GM12891 (cell line): ENCODE results near the gene MARK3.

ENCODE experiments used
- DNase-seq: peaks from one replicate; pipeline ENCODE4 v3.0.0; 2011; ENCODE audit warnings: low spot score; ENCODE audit not compliant: insufficient read length
- FAIRE-seq: peaks from 2 replicates; lab custom pipeline; 2011; peaks lifted over from hg19 to GRCh38; lab: Jason Lieb, UNC
- PAX5 ChIP-seq: IDR thresholded peaks from 2 replicates; pipeline ENCODE4 v1.6.1; 2011; ENCODE audit warnings: low read length, moderate library complexity, mild to moderate bottlenecking; ENCODE audit not compliant: insufficient read depth, severe bottlenecking
- POLR2A ChIP-seq: IDR thresholded peaks from 2 replicates; pipeline ENCODE4 v1.6.1; 2011; ENCODE audit warnings: low read depth, low read length, control low read depth
- POLR2AphosphoS5 ChIP-seq: IDR thresholded peaks from 2 replicates; pipeline ENCODE4 v1.6.1; 2011; ENCODE audit warnings: low read depth, low read length, control low read depth
- POU2F2 ChIP-seq: IDR thresholded peaks from 2 replicates; pipeline ENCODE4 v1.6.1; 2011; ENCODE audit warnings: low read depth, mild to moderate bottlenecking, control low read depth, low read length, moderate library complexity
- SPI1 ChIP-seq: IDR thresholded peaks from 2 replicates; pipeline ENCODE4 v1.6.1; 2011; ENCODE audit warnings: low read depth, low read length, control low read depth
- TAF1 ChIP-seq: IDR thresholded peaks from 2 replicates; pipeline ENCODE4 v1.6.1; 2011; ENCODE audit warnings: low read depth, low read length, control low read depth

MARK3 gene

DNA sequence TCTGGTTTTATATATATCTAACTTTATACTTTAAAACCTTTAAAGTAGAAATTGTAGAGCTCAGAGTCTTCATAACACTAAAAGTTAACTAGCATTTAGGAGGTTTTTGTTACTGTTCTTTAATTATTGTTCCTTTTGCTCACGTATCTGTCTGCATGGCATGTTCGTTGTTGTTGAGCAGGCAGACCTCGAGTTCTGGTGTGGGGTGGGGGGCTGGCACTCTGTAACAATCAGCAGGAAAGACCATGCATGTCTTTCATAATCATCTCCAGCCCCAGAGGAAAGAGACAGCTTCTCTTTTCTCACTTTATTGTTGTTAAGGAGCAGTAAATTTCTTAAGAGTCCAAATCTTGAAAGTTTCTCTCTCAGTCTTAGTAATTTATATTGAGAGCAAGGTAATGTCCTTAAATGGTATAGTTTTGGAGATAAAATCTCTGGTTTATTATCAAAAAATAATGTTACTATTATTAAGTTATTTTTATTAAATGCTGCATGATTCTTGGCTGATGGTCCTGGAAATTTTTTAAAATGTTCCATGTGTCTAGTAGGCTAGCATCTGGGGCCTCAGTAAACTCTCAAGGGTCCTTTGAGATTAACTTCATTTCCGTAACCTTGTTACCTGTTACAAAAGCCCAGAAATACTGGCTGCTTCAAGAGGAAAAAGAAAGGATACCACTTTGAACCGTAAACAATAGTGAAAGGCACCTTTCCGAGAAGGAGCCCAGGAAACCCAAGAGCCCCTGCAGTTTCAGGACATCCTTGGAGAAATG lies 107.1 kb downstream of the MARK3 start:
- DNase-seq (no peak), FAIRE-seq (no peak)
- TF ChIP-seq POLR2A (no peak), SPI1 (no peak), PAX5 (no peak), POLR2AphosphoS5 (no peak), TAF1 (no peak), POU2F2 (no peak)

DNA sequence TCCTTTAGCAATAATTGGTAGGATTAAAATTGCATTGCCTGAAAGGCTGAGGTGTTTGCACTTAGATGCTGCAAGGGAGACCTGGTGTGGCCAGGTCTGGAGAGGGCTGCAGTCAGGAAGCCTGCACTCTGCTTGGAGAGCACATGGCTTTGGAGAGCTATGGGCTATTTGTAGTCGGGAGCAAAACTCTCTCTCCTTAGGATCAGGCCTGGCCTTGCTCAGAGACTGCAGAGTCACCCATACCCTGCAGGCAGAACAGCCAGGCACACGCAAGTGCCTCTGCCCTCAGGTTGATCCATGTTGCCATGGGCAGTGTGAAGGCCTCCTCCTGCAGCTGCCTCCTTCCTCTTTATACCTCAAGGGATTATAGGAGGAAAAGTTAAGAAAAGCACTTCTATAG lies 110.6 kb downstream of the MARK3 start:
- DNase-seq, result no peak
- no peak for TF ChIP-seq SPI1
- no peak for TF ChIP-seq TAF1
- TF ChIP-seq POLR2A, result no peak
- TF ChIP-seq POU2F2, result no peak
- TF ChIP-seq PAX5, result no peak
- TF ChIP-seq POLR2AphosphoS5, result no peak
- FAIRE-seq, result no peak

DNA sequence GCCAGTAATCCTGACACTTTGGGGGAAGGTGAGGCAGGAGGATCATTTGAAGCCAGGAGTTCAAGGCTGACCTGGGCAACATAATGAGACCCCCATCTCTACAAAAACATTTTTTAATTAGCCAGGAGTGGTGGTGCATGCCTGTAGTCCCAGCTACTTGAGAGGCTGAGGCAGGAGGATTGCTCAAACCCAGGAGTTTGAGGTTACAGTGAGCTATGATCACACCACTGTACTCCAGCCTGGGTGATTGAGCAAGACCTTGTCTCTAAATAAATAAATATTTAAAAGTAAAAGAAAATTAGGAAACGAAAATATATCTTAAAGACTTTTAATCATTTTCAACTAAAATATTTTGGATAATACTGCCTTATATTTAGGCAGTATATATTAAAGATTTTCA lies 111.6 kb downstream of the MARK3 start:
- DNase-seq, result no peak
- TF ChIP-seq SPI1 (no peak), POLR2AphosphoS5 (no peak), POU2F2 (no peak)
- no peak for FAIRE-seq

DNA sequence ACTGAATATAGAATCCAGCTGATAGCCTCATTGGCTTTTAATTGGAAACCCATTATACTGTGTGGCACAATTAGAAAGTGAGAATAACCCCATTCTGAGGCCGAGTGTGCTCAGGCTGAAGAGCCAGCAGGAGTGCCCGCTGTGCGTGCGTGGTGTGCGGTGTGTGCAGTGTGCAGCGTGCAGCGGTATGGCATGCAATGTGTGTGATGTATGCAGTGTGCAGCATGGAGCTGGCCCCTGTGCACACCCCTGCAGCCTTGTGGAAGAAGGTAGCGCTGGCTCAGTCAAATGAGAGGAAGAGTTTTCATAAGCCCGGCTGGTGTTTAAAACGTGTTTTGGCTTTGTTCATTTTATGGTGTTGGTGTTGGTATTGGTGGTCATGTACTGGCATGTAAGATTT lies 114.5 kb downstream of the MARK3 start:
- no peak for FAIRE-seq
- no peak for DNase-seq

DNA sequence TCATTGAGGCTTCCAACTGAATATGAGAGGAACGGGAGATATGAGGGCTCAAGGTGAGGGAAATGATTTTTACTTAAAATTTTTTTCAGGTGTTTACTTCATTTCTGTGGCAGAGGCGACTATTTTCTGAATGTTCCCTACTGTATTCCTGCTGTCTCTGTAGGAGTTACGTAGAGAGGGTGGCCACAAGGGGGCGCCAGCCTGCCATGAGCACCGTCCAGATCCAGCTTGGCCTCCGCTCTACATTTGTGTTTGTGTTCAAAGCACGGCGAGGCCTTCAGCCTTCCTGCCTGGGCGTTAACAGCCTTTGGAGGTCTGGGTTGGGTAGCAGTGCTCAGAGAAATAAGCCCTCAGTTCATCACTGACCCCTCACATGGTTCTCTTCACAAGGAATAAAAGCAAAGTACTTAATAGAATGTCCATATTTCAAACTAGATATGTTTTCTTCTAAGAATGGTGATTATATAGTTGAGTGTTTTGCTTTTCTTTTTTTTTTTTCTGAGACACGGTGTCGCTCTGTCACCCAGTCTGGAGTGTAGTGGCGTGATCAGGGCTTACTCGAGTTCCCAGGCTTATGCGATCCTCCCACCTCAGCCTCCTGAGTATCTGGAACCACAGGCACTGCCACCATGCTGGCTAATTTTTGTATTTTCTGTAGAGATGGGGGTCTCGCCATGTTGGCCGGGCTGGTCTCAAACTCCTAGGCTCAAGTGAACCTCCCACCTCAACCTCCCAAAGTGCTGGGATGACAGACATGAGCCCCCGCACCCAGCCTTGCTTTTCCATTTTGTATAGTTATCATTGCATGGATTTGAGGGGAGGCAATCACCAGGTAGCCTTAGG lies 115.2 kb downstream of the MARK3 start:
- FAIRE-seq (peak; percentile 84), DNase-seq (no peak)
- TF ChIP-seq SPI1 (no peak), POU2F2 (no peak), POLR2AphosphoS5 (no peak), PAX5 (no peak), POLR2A (no peak), TAF1 (no peak)

More for the DNA sequence above, 114.5 kb downstream of the MARK3 start:
- TF ChIP-seq POLR2A (no peak), PAX5 (no peak), POU2F2 (no peak), POLR2AphosphoS5 (no peak), SPI1 (no peak), TAF1 (no peak)

DNA sequence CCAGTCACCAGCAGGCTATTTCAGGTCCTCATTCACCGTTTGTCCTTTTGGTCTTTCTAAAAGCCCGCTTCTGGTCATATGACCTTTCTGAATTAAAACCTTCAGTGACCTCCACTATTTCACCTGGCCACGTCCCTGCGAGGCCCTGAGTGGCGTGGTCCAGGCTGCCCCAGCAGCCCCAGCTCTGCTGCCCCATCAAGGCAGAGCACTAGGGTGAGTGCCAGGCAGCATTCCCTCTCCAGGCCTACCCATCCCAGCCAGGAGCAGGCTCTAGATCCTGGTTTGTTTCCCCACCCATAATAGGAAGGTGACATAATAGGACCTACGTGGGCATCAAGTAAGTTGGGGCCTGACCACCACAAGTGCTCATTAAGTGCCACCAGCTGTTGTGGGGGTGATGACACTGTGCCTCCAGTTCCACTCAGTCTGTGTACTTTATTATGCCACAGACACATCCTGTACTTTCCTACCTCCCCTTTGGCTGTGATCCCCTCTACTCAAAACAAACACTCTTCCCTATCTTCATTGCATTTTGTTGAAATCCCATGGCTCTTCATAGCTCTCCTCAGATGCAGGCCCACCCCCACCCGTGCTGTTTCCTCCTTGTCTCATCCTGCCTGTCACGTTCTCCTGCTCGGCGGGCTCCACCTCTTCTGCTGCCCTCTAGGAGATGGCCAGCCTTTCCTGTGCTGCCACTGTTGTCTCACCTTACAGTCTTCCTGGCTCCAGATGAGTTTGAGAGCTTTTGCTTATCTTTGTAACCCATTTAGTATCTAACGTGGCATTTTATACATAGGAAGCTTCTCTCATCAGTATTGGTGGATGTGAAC lies 116.0 kb downstream of the MARK3 start:
- DNase-seq (no peak), FAIRE-seq (peak; percentile 51)
- TF ChIP-seq POLR2A, result no peak
- TF ChIP-seq SPI1, result no peak
- TF ChIP-seq TAF1, result no peak
- TF ChIP-seq POLR2AphosphoS5, result no peak

DNA sequence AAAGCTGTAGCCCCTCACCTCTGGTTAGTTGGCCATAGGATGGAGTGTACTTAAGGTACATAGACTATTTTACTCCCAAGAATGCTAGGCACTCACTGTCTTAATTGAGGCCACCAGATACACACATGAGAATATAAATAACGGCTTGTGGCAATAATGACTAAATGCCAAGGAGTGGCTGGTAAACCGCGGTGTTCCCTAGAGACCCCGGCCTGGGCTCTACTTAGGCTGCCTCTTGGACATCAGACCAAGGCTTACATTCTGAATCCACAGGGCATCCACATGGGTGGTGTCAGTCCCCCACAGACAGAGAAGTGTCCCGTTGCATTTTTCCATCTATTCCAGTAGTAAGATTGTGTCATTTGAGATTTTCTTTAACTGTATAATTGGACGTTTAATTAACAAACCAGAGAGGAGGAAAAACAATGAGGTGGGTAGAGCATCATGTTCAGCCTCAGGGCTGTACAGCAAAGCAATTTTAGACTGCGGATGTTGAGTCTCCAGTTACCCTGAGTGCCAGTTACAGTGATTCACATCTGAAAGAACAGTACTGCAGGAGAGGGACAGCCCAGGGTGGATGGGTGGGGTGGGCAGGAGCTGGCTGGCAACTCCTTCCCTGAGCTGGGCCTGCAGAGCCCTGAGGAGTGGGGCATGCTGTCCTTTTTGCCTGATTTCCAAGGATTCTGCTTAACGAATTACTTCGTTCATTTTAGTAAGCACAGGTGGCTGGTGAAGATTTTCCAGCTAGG lies 116.9 kb downstream of the MARK3 start:
- no peak for DNase-seq
- TF ChIP-seq SPI1 (no peak), TAF1 (no peak), POLR2A (no peak), POU2F2 (no peak)
- FAIRE-seq, result no peak

DNA sequence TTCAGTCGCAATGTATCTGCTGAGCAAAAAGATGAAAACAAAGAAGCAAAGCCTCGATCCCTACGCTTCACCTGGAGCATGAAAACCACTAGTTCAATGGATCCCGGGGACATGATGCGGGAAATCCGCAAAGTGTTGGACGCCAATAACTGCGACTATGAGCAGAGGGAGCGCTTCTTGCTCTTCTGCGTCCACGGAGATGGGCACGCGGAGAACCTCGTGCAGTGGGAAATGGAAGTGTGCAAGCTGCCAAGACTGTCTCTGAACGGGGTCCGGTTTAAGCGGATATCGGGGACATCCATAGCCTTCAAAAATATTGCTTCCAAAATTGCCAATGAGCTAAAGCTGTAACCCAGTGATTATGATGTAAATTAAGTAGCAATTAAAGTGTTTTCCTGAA lies 117.7 kb downstream of the MARK3 start:
- DNase-seq, result no peak
- TF ChIP-seq POLR2A, result no peak
- TF ChIP-seq POU2F2, result no peak
- no peak for TF ChIP-seq TAF1
- no peak for TF ChIP-seq PAX5
- no peak for TF ChIP-seq SPI1
- no peak for TF ChIP-seq POLR2AphosphoS5
- no peak for FAIRE-seq

DNA sequence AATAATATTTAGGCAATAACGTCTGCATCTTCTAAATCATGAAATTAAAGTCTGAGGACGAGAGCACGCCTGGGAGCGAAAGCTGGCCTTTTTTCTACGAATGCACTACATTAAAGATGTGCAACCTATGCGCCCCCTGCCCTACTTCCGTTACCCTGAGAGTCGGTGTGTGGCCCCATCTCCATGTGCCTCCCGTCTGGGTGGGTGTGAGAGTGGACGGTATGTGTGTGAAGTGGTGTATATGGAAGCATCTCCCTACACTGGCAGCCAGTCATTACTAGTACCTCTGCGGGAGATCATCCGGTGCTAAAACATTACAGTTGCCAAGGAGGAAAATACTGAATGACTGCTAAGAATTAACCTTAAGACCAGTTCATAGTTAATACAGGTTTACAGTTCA lies 118.1 kb downstream of the MARK3 start:
- TF ChIP-seq TAF1 (no peak), POU2F2 (no peak), POLR2AphosphoS5 (no peak), SPI1 (no peak), PAX5 (no peak), POLR2A (no peak)
- FAIRE-seq, result no peak

More for the DNA sequence above, 118.1 kb downstream of the MARK3 start:
- no peak for DNase-seq
